B cell (primary cell): ENCODE results near the gene HEBP1.

Experiments
- CTCF ChIP-seq: fragments of 200-600 bp; IDR thresholded peaks from one replicate; pipeline ENCODE4 v1.8.0; 2022; ENCODE audit warnings: antibody characterized with exemption, mild to moderate bottlenecking
- EZH2 ChIP-seq: IDR thresholded peaks from 2 replicates; pipeline ENCODE4 v1.6.1; 2012; ENCODE audit warnings: borderline replicate concordance, low read depth, mild to moderate bottlenecking, moderate library complexity, low read length; ENCODE audit not compliant: insufficient read depth, poor library complexity, severe bottlenecking

GRCh38 chr12:13008741-13009380 lies 8.8 kb upstream of the HEBP1 start:
- TF ChIP-seq EZH2 = no peak
- TF ChIP-seq CTCF = no peak
